OCI-LY7 (cell line): ENCODE results near the gene ACBD5. TPM values are rescaled to one million over a fixed set of nuclear protein-coding genes. Genes with fewer than 3 reads are reported as not detected.
A peak's percentile ranks its signal among the peaks of the same experiment; 100 is the strongest.

Experiments used
- BruUV-seq: library from RNA; stranded (reverse); fragments of 400-500 nt; replicated peaks from 2 replicates; lab custom pipeline; 2021; lab: Mats Ljungman, UMichigan
- CTCF ChIA-PET: fragments of 300-600 bp; sonication (Branson Sonifier 250); formaldehyde crosslinking; loops from one replicate; lab custom pipeline; 2022; ENCODE audit warnings: antibody characterized with exemption; ENCODE audit not compliant: unreplicated experiment; lab: Charles Lee
- POLR2A ChIA-PET: fragments of 300-600 bp; sonication (Branson Sonifier 250); formaldehyde crosslinking; loops from one replicate; lab custom pipeline; 2022; ENCODE audit warnings: antibody characterized with exemption; lab: Charles Lee
- DNase-seq: peaks from one replicate; pipeline ENCODE4 v3.0.0-alpha.2; 2015; ENCODE audit warnings: low spot score
- H2AFZ ChIP-seq: fragments of 200-600 bp; sonication (generic), shearing (Covaris generic); 2 replicates; pipeline ENCODE4 v1.6.1; 2014; ENCODE audit warnings: mild to moderate bottlenecking, antibody characterized with exemption, low read length, moderate library complexity
- H3K27ac ChIP-seq: fragments of 200-600 bp; sonication (generic); 2 replicates; pipeline ENCODE4 v1.5.1; 2014; ENCODE audit warnings: mixed run types, low read depth, mild to moderate bottlenecking, moderate library complexity, low read length, inconsistent platforms; ENCODE audit not compliant: poor library complexity, severe bottlenecking
- H3K36me3 ChIP-seq: fragments of 200-600 bp; sonication (generic); 2 replicates; pipeline ENCODE4 v1.6.1; 2014; ENCODE audit warnings: mild to moderate bottlenecking, antibody characterized with exemption, low read length, moderate library complexity, mixed read lengths; ENCODE audit not compliant: insufficient read depth
- H3K4me1 ChIP-seq: fragments of 200-600 bp; sonication (generic); 2 replicates; pipeline ENCODE4 v1.5.1; 2014; ENCODE audit warnings: mild to moderate bottlenecking, low read length; ENCODE audit not compliant: insufficient read depth, poor library complexity, severe bottlenecking
- H3K4me2 ChIP-seq: fragments of 200-600 bp; sonication (generic); 2 replicates; pipeline ENCODE4 v1.6.1; 2014; ENCODE audit warnings: mild to moderate bottlenecking, low read length
- H3K4me3 ChIP-seq: fragments of 200-600 bp; sonication (generic); 2 replicates; pipeline ENCODE4 v1.5.1; 2014; ENCODE audit warnings: mild to moderate bottlenecking, low read depth, low read length; ENCODE audit not compliant: poor library complexity, severe bottlenecking
- H3K79me2 ChIP-seq: fragments of 200-600 bp; sonication (generic); 2 replicates; pipeline ENCODE4 v1.6.1; 2016; ENCODE audit warnings: low read depth, mild to moderate bottlenecking, low read length, moderate library complexity, mixed read lengths; ENCODE audit not compliant: insufficient read depth
- H3K9me2 ChIP-seq: fragments of 200-600 bp; sonication (generic); 2 replicates; pipeline ENCODE4 v1.6.1; 2016; ENCODE audit warnings: mild to moderate bottlenecking, low read length, mixed read lengths; ENCODE audit not compliant: insufficient read depth
- H3K9me3 ChIP-seq: fragments of 200-600 bp; sonication (generic); 2 replicates; pipeline ENCODE4 v1.6.1; 2014; ENCODE audit warnings: mild to moderate bottlenecking, mixed run types, low read length, mixed read lengths
- H4K20me1 ChIP-seq: fragments of 200-600 bp; sonication (generic); 2 replicates; pipeline ENCODE4 v1.6.1; 2014; ENCODE audit warnings: mild to moderate bottlenecking, antibody characterized with exemption, low read length, moderate library complexity, mixed read lengths; ENCODE audit not compliant: insufficient read depth
- EZH2phosphoT487 ChIP-seq: fragments of 200-600 bp; sonication (generic); IDR thresholded peaks from 2 replicates; pipeline ENCODE4 v1.6.1; 2018; ENCODE audit warnings: low read depth, borderline replicate concordance, mild to moderate bottlenecking, mixed run types, antibody characterized with exemption, low read length, moderate library complexity, mixed read lengths
- intact Hi-C: fragments of 100-400 bp; cut with micrococcal nuclease; formaldehyde crosslinking; loops from one replicate; pipeline ENCODE4 v1.10.0; 2022; ENCODE audit not compliant: unreplicated experiment
- total RNA-seq, 2 experiments: library from RNA; depleted of rRNA in 1 of 2; stranded (reverse); fragments of >200 nt in 1 of 2; shearing (Covaris generic) in 1 of 2; gene quantifications; 2 replicates each; pipeline ENCODE4 v1.2.3, GENCODE V29; 2014 to 2022
- TF ChIP-seq, protein P1 (sequence below): fragments of 200-600 bp; sonication (generic); conservative IDR thresholded peaks from 2 replicates; pipeline ENCODE4 v1.5.1; 2014; ENCODE audit warnings: mild to moderate bottlenecking, antibody characterized with exemption, low read length, moderate library complexity, mixed read lengths

Gene ACBD5
- total RNA-seq, 2 experiments from 2014 or later, result 10.8 to 20.0 TPM

DNA sequence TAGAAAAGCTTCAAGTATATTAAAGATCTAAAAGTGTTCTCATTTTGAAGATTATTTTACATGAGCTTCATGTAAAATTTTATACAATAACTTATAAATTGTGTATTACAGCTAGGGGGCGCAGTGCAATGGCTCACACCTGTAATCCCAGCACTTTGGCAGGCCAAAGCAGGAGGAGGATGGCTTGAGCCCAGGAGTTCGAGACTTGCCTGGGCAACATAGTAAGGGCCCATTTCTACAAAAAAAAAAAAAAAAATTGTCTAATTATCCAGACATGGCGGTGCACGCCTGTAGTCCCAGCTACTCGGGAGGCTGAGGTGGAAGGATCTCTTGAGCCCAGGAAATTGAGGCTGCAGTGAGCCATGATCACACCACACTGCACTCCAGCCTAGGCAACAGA is 16.6 kb downstream of the ACBD5 start:
- ChIA-PET CTCF (interaction anchor here (0.6 to 1.1 kb wide), 3 partner anchors 12 to 136 kb away, joined by 3 read pairs; no protein-coding TSS in a partner anchor), POLR2A (interaction anchor here (0.6 to 1.9 kb wide), 5 partner anchors 16 to 283 kb away, joined by 3 to 5 read pairs (median 3); partner anchors contain the start of gene YME1L1)
- intact Hi-C loops, result loop anchor here (2.0 to 5.0 kb wide), 2 partner anchors 47 to 137 kb away; no protein-coding TSS in a partner anchor
- H3K27ac ChIP-seq, result no peak overlapping the region
- H3K79me2 ChIP-seq, result no peaks in the 10 kb centered on the region
- peaks cover 58% of the 10 kb centered on the region for H3K36me3 ChIP-seq
- H2AFZ ChIP-seq, result no peak overlapping the region
- DNase-seq, result peak; percentile 64
- H3K4me1 ChIP-seq, result no peaks in the 10 kb centered on the region
- no peaks in the 10 kb centered on the region for H4K20me1 ChIP-seq
- TF ChIP-seq, protein P1, sequence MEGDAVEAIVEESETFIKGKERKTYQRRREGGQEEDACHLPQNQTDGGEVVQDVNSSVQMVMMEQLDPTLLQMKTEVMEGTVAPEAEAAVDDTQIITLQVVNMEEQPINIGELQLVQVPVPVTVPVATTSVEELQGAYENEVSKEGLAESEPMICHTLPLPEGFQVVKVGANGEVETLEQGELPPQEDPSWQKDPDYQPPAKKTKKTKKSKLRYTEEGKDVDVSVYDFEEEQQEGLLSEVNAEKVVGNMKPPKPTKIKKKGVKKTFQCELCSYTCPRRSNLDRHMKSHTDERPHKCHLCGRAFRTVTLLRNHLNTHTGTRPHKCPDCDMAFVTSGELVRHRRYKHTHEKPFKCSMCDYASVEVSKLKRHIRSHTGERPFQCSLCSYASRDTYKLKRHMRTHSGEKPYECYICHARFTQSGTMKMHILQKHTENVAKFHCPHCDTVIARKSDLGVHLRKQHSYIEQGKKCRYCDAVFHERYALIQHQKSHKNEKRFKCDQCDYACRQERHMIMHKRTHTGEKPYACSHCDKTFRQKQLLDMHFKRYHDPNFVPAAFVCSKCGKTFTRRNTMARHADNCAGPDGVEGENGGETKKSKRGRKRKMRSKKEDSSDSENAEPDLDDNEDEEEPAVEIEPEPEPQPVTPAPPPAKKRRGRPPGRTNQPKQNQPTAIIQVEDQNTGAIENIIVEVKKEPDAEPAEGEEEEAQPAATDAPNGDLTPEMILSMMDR, result peak; percentile 88
- no peak for TF ChIP-seq EZH2phosphoT487
- no peak overlapping the region for H3K4me2 ChIP-seq
- no peak overlapping the region for H3K4me3 ChIP-seq
- no TSS peak for BruUV-seq
- H3K9me2 ChIP-seq, result no peaks in the 10 kb centered on the region
- no peaks in the 10 kb centered on the region for H3K9me3 ChIP-seq

DNA sequence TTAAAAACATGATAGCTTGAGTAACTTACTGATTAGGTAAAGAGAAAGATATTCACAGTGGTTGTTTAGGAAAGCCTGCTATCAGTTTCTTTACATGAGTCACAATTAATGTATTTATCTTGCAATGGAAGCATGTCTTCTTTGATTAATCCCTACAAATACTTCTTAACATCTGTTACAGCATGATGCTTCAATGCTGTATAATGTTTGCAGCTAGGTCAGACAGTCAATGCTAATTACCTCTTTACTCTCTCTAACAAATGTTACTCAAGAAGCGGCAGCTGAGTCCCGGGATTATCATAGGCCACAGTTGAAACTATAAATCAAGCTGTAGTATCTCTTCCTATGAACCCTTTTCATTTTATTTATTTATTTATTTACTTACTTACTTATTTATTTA is 33.2 kb downstream of the ACBD5 start:
- H3K4me1 ChIP-seq, result no peaks in the 10 kb centered on the region
- no peaks in the 10 kb centered on the region for H3K9me3 ChIP-seq
- no peak overlapping the region for H2AFZ ChIP-seq
- no TSS peak for BruUV-seq
- no peak for DNase-seq
- TF ChIP-seq, protein P1, result no peak
- TF ChIP-seq EZH2phosphoT487, result no peak
- POLR2A ChIA-PET, result interaction anchor here (1.6 kb wide), 1 partner anchor 16 kb away, joined by 5 read pairs; no protein-coding TSS in a partner anchor
- H3K27ac ChIP-seq, result no peak overlapping the region
- H4K20me1 ChIP-seq, result no peaks in the 10 kb centered on the region
- CTCF ChIA-PET, result no interaction called here
- no peaks in the 10 kb centered on the region for H3K79me2 ChIP-seq
- peaks cover 90% of the 10 kb centered on the region for H3K36me3 ChIP-seq
- intact Hi-C loops, result no loop called here
- no peak overlapping the region for H3K4me2 ChIP-seq
- no peaks in the 10 kb centered on the region for H3K9me2 ChIP-seq
- no peak overlapping the region for H3K4me3 ChIP-seq

DNA sequence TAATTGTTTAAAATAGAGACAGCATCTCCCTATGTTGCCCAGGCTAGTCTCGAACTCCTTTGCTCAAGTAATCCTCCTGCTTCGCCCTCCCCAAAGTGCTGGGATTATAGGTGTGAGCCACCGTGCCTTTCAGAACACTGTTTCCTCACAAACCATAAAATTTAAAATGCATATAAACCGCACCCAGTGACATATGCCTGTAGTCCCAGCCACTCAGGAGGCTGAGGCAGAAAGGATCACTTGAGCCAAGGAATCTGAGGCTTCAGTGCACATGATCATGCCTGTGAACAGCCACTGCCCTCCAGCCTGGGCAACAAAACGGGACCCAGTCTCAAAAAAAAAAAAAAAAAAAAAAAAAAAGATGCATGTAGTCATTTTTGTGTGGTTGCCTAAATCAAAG is 36.8 kb downstream of the ACBD5 start:
- Histone ChIP-seq H3K79me2 (no peaks in the 10 kb centered on the region), H3K4me1 (no peaks in the 10 kb centered on the region), H3K9me2 (no peaks in the 10 kb centered on the region), H3K4me3 (no peak overlapping the region), H4K20me1 (no peaks in the 10 kb centered on the region), H3K4me2 (no peak overlapping the region), H3K9me3 (no peaks in the 10 kb centered on the region), H2AFZ (no peak overlapping the region), H3K27ac (no peak overlapping the region), H3K36me3 (peaks cover 65% of the 10 kb centered on the region)
- BruUV-seq, result no TSS peak
- ChIA-PET CTCF (no interaction called here), POLR2A (no interaction called here)
- intact Hi-C loops, result loop anchor here (2.0 kb wide), 1 partner anchor 77 kb away; no protein-coding TSS in a partner anchor
- TF ChIP-seq, protein P1, result no peak
- TF ChIP-seq EZH2phosphoT487, result no peak
- no peak for DNase-seq
